ENCODE measurements around the gene EDC3. TPM values are rescaled to one million over a fixed set of nuclear protein-coding genes. Genes with fewer than 3 reads are reported as not detected.
"Not testable (repeated sequence)": the region's sequence is repeated elsewhere in the genome, so short reads cannot be mapped to it uniquely, and the experiment has no call there.

The EDC3 gene, protein sequence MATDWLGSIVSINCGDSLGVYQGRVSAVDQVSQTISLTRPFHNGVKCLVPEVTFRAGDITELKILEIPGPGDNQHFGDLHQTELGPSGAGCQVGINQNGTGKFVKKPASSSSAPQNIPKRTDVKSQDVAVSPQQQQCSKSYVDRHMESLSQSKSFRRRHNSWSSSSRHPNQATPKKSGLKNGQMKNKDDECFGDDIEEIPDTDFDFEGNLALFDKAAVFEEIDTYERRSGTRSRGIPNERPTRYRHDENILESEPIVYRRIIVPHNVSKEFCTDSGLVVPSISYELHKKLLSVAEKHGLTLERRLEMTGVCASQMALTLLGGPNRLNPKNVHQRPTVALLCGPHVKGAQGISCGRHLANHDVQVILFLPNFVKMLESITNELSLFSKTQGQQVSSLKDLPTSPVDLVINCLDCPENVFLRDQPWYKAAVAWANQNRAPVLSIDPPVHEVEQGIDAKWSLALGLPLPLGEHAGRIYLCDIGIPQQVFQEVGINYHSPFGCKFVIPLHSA
- 10 to 100 TPM; 50.6 to 52.3 TPM for total RNA-seq

- H3K4me3 Mint-ChIP-seq = peak within 1 kb of the TSS; percentile 97 to 99
- H3K27ac Mint-ChIP-seq = peak within 1 kb of the TSS; percentile 96
- peaks cover 2 to 6% of the 10 kb centered on the region in 2 donors for H3K36me3 Mint-ChIP-seq (ENCODE audit: insufficient read depth in 2 of 2)
- peaks cover 47% of the 10 kb centered on the region for H3K4me1 Mint-ChIP-seq (ENCODE audit: low read depth)
- H3K27me3 Mint-ChIP-seq (ENCODE audit: low read depth) = no peaks in the 10 kb centered on the region
- peak; percentile 89 to 90 for DNase-seq
- no peaks in the 10 kb centered on the region for H3K9me3 Mint-ChIP-seq
- ATAC-seq (replicated peaks in 1 of 2) = peak; percentile 96 to 97
Measured at GRCh38 chr15:74695597-74696397, at the start of gene EDC3. Gene EDC3, minus strand, starts transcription at chr15:74696024. Its CDS starts 20,900 bp downstream, at chr15:74675124.

GRCh38 chr15:74742422-74742821 lies 46.6 kb upstream of the EDC3 start:
- no peak for ATAC-seq (replicated peaks in 1 of 2)
- H3K27ac Mint-ChIP-seq = no peak overlapping the region
- H3K4me3 Mint-ChIP-seq = no peak overlapping the region
- peaks cover 5 to 10% of the 10 kb centered on the region in 2 donors for H3K36me3 Mint-ChIP-seq (ENCODE audit: insufficient read depth in 2 of 2)
- DNase-seq = no peak
- peaks cover 9% of the 10 kb centered on the region for H3K4me1 Mint-ChIP-seq (ENCODE audit: low read depth)
- H3K9me3 Mint-ChIP-seq = peaks cover 7% of the 10 kb centered on the region in 2 donors
- peaks cover 16% of the 10 kb centered on the region for H3K27me3 Mint-ChIP-seq (ENCODE audit: low read depth)

GRCh38 chr15:74738239-74738638 lies 42.4 kb upstream of the EDC3 start:
- not testable (repeated sequence) for ATAC-seq (replicated peaks in 1 of 2); H3K9me3 Mint-ChIP-seq; H3K4me1 Mint-ChIP-seq (ENCODE audit: low read depth); H3K4me3 Mint-ChIP-seq; DNase-seq; H3K27ac Mint-ChIP-seq
- Mint-ChIP-seq H3K36me3 (ENCODE audit: insufficient read depth in 2 of 2) (peaks cover 11 to 14% of the 10 kb centered on the region in 2 donors), H3K27me3 (ENCODE audit: low read depth) (peaks cover 27% of the 10 kb centered on the region)

- H3K9me3 Mint-ChIP-seq = peaks cover 4% of the 10 kb centered on the region in 2 donors
- no peak overlapping the region for H3K4me3 Mint-ChIP-seq
- H3K27me3 Mint-ChIP-seq (ENCODE audit: low read depth) = peaks cover 23% of the 10 kb centered on the region
- no peak overlapping the region for H3K27ac Mint-ChIP-seq
- H3K4me1 Mint-ChIP-seq (ENCODE audit: low read depth) = peaks cover 9% of the 10 kb centered on the region
- peaks cover 11 to 14% of the 10 kb centered on the region in 2 donors for H3K36me3 Mint-ChIP-seq (ENCODE audit: insufficient read depth in 2 of 2)
- ATAC-seq (replicated peaks in 1 of 2) = no peak
- DNase-seq = no peak
Measured at GRCh38 chr15:74735305-74735704, 39.5 kb upstream of the EDC3 start.

- H3K27ac Mint-ChIP-seq = no peak overlapping the region
- peaks cover 18% of the 10 kb centered on the region for H3K27me3 Mint-ChIP-seq (ENCODE audit: low read depth)
- DNase-seq (no peak), ATAC-seq (replicated peaks in 1 of 2) (no peak)
- no peak overlapping the region for H3K4me3 Mint-ChIP-seq
- H3K9me3 Mint-ChIP-seq = peaks cover 4% of the 10 kb centered on the region in 2 donors
- H3K36me3 Mint-ChIP-seq (ENCODE audit: insufficient read depth in 2 of 2) = peaks cover 11 to 13% of the 10 kb centered on the region in 2 donors
- H3K4me1 Mint-ChIP-seq (ENCODE audit: low read depth) = peaks cover 7% of the 10 kb centered on the region
Measured at GRCh38 chr15:74733269-74733668, 37.4 kb upstream of the EDC3 start.

DNA sequence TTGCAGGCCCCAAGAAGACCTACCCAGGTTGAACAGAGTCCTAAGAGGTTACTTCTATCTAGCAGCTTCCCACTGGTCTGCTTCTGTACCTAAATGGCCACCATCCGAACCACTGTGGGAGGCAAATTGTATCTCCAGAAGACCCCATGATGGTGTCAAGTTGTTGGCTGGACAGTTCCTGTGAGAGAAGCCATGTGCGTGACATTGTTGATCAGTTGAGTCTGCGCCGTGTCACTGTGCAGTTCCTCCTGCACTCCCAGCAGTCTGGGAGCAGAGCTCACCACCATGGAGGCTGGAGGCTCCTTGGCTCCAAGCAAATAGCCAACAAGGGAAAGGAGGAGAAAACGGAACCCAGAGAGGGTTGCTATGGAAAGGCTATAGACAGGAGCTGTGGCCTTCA lies 37.0 kb upstream of the EDC3 start:
- Mint-ChIP-seq H3K4me3 (no peak overlapping the region), H3K9me3 (peaks cover 0 to under 1% of the 10 kb centered on the region in 2 donors), H3K27ac (no peak overlapping the region), H3K4me1 (ENCODE audit: low read depth) (peaks cover 3% of the 10 kb centered on the region), H3K27me3 (ENCODE audit: low read depth) (peaks cover 18% of the 10 kb centered on the region), H3K36me3 (ENCODE audit: insufficient read depth in 2 of 2) (peaks cover 7 to 8% of the 10 kb centered on the region in 2 donors)
- no peak for DNase-seq
- ATAC-seq (replicated peaks in 1 of 2) = no peak

- peaks cover 14% of the 10 kb centered on the region for H3K27me3 Mint-ChIP-seq (ENCODE audit: low read depth)
- ATAC-seq (replicated peaks in 1 of 2) (no peak), DNase-seq (no peak)
- H3K4me3 Mint-ChIP-seq = no peak overlapping the region
- H3K4me1 Mint-ChIP-seq (ENCODE audit: low read depth) = peaks cover 7% of the 10 kb centered on the region
- H3K36me3 Mint-ChIP-seq (ENCODE audit: insufficient read depth in 2 of 2) = no peaks in the 10 kb centered on the region
- no peak overlapping the region for H3K27ac Mint-ChIP-seq
- H3K9me3 Mint-ChIP-seq = no peaks in the 10 kb centered on the region
Measured at GRCh38 chr15:74730619-74731316, 34.9 kb upstream of the EDC3 start.

DNA sequence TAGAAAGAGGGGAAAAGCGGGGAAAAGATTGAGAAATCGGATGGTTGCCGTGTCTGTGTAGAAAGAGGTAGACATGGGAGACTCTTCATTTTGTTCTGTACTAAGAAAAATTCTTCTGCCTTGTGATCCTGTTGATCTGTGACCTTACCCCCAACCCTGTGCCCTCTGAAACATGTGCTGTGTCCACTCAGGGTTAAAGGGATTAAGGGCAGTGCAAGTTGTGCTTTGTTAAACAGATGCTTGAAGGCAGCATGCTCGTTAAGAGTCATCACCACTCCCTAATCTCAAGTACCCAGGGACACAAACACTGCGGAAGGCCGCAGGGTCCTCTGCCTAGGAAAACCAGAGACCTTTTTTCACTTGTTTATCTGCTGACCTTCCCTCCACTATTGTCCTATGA lies 33.5 kb upstream of the EDC3 start:
- H3K4me3 Mint-ChIP-seq; ATAC-seq (replicated peaks in 1 of 2); H3K27ac Mint-ChIP-seq; H3K9me3 Mint-ChIP-seq; DNase-seq; H3K36me3 Mint-ChIP-seq (ENCODE audit: insufficient read depth in 2 of 2): not testable (repeated sequence)
- Mint-ChIP-seq H3K4me1 (ENCODE audit: low read depth) (peaks cover 16% of the 10 kb centered on the region), H3K27me3 (ENCODE audit: low read depth) (peaks cover 21% of the 10 kb centered on the region)

DNA sequence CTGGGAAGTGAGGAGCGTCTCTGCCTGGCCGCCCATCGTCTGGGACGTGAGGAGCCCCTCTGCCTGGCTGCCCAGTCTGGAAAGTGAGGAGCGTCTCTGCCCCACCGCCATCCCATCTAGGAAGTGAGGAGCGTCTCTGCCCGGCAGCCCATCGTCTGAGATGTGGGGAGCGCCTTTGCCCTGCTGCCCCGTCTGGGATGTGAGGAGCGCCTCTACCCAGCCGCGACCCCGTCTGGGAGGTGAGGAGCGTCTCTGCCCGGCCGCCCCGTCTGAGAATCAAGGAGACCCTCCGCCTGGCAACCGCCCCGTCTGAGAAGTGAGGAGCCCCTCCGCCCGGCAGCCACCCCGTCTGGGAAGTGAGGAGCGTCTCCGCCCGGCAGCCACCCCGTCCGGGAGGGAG lies 32.9 kb upstream of the EDC3 start:
- not testable (repeated sequence) for H3K27ac Mint-ChIP-seq; DNase-seq; H3K4me3 Mint-ChIP-seq; H3K9me3 Mint-ChIP-seq; H3K36me3 Mint-ChIP-seq (ENCODE audit: insufficient read depth in 2 of 2); ATAC-seq (replicated peaks in 1 of 2)
- Mint-ChIP-seq H3K27me3 (ENCODE audit: low read depth) (peaks cover 26% of the 10 kb centered on the region), H3K4me1 (ENCODE audit: low read depth) (peaks cover 19% of the 10 kb centered on the region)

- no peak for DNase-seq
- H3K27ac Mint-ChIP-seq = no peak overlapping the region
Measured at GRCh38 chr15:74727727-74728126, 31.9 kb upstream of the EDC3 start.

GRCh38 chr15:74726774-74727164 lies 30.9 kb upstream of the EDC3 start:
- peaks cover 19% of the 10 kb centered on the region for H3K4me1 Mint-ChIP-seq (ENCODE audit: low read depth)
- peaks cover 26% of the 10 kb centered on the region for H3K27me3 Mint-ChIP-seq (ENCODE audit: low read depth)
- ATAC-seq (replicated peaks in 1 of 2) (no peak), DNase-seq (no peak)
- no peak overlapping the region for H3K27ac Mint-ChIP-seq
- H3K9me3 Mint-ChIP-seq = no peaks in the 10 kb centered on the region
- H3K4me3 Mint-ChIP-seq = peak overlapping the region; percentile 79 to 82
- no peaks in the 10 kb centered on the region for H3K36me3 Mint-ChIP-seq (ENCODE audit: insufficient read depth in 2 of 2)

More at GRCh38 chr15:74727727-74728126, 31.9 kb upstream of the EDC3 start:
- ATAC-seq (replicated peaks in 1 of 2) = no peak
- H3K36me3 Mint-ChIP-seq (ENCODE audit: insufficient read depth in 2 of 2) = no peaks in the 10 kb centered on the region
- H3K4me3 Mint-ChIP-seq = peak overlapping the region in 1 of 2 donors; percentile 79
- peaks cover 26% of the 10 kb centered on the region for H3K27me3 Mint-ChIP-seq (ENCODE audit: low read depth)
- H3K9me3 Mint-ChIP-seq = no peaks in the 10 kb centered on the region
- peaks cover 19% of the 10 kb centered on the region for H3K4me1 Mint-ChIP-seq (ENCODE audit: low read depth)

- H3K36me3 Mint-ChIP-seq (ENCODE audit: insufficient read depth in 2 of 2) = no peaks in the 10 kb centered on the region
- H3K4me1 Mint-ChIP-seq (ENCODE audit: low read depth) = peaks cover 19% of the 10 kb centered on the region
- DNase-seq = peak; percentile 74 to 82
- H3K4me3 Mint-ChIP-seq = peak overlapping the region; percentile 79 to 82
- H3K27me3 Mint-ChIP-seq (ENCODE audit: low read depth) = peaks cover 23% of the 10 kb centered on the region
- H3K27ac Mint-ChIP-seq = no peak overlapping the region
- H3K9me3 Mint-ChIP-seq = no peaks in the 10 kb centered on the region
- peak; percentile 81 to 82 for ATAC-seq (replicated peaks in 1 of 2)
Measured at GRCh38 chr15:74725845-74726773, 30.3 kb upstream of the EDC3 start.
